IMR-90 (cell line): ENCODE data around the gene SPATA12. TPM values are rescaled to one million over a fixed set of nuclear protein-coding genes. Genes with fewer than 3 reads are reported as not detected.

Source experiments
- ATAC-seq: fragments of 200-7000 bp; cut with Tn5 transposase; 2 replicates; pipeline ENCODE4 v1.9.1; 2020; ENCODE audit warnings: low read depth, mild to moderate bottlenecking, moderate library complexity
- BruUV-seq: library from RNA; stranded (reverse); fragments of 400-500 nt; replicated peaks from 2 replicates; lab custom pipeline; 2021; lab: Mats Ljungman, UMichigan
- CTCF ChIA-PET: fragments of 300-600 bp; formaldehyde crosslinking; extraction: SDS; loops from one replicate; lab custom pipeline; 2021; ENCODE audit warnings: antibody characterized with exemption; lab: Yijun Ruan, JAX
- POLR2A ChIA-PET: fragments of 300-600 bp; sonication (Branson Sonifier 250); formaldehyde crosslinking; loops from one replicate; lab custom pipeline; 2022; ENCODE audit warnings: antibody characterized with exemption; ENCODE audit not compliant: unreplicated experiment; lab: Charles Lee
- DNase-seq: peaks from one replicate; pipeline ENCODE4 v3.0.0; 2013
- H2AFZ ChIP-seq: replicated peaks from 2 replicates; pipeline ENCODE3; 2013; ENCODE audit warnings: low read length, mild to moderate bottlenecking; ENCODE audit not compliant: poor library complexity
- H2AK5ac ChIP-seq: 2 replicates; pipeline ENCODE4 v1.6.1; 2013; ENCODE audit warnings: low read depth, low read length, inconsistent platforms
- H2AK9ac ChIP-seq: replicated peaks from 2 replicates; pipeline ENCODE3; 2013; ENCODE audit warnings: mild to moderate bottlenecking, low read depth, low read length, moderate library complexity; ENCODE audit not compliant: poor library complexity
- H2BK120ac ChIP-seq: 2 replicates; pipeline ENCODE4 v1.6.1; 2013; ENCODE audit warnings: low read depth, low read length, inconsistent platforms
- H2BK15ac ChIP-seq: 3 replicates; pipeline ENCODE4 v1.6.1; 2013; ENCODE audit warnings: low read depth, low read length, inconsistent platforms
- H2BK20ac ChIP-seq: 2 replicates; pipeline ENCODE4 v1.6.1; 2013; ENCODE audit warnings: low read depth, mild to moderate bottlenecking, inconsistent platforms, low read length, moderate library complexity
- H2BK5ac ChIP-seq: 2 replicates; pipeline ENCODE4 v1.6.1; 2013; ENCODE audit warnings: mild to moderate bottlenecking, low read depth, low read length, inconsistent platforms; ENCODE audit not compliant: poor library complexity, severe bottlenecking
- H3K14ac ChIP-seq: replicated peaks from 2 replicates; pipeline ENCODE4 v1.6.1; 2013; ENCODE audit warnings: low read depth, low read length, inconsistent platforms
- H3K18ac ChIP-seq: 2 replicates; pipeline ENCODE4 v1.6.1; 2013; ENCODE audit warnings: low read depth, low read length, control low read depth
- H3K23ac ChIP-seq: 2 replicates; pipeline ENCODE4 v1.6.1; 2013; ENCODE audit warnings: low read depth, low read length, inconsistent platforms
- H3K27ac ChIP-seq: 2 replicates; pipeline ENCODE4 v1.5.1; 2013; ENCODE audit warnings: mild to moderate bottlenecking, control low read depth, low read length; ENCODE audit not compliant: insufficient read depth
- H3K27me3 ChIP-seq: 2 replicates; pipeline ENCODE4 v1.6.1; 2013; ENCODE audit warnings: low read length; ENCODE audit not compliant: control insufficient read depth, insufficient read depth
- H3K36me3 ChIP-seq: 2 replicates; pipeline ENCODE4 v1.6.1; 2013; ENCODE audit warnings: low read length, mixed read lengths; ENCODE audit not compliant: control insufficient read depth, insufficient read depth
- H3K4ac ChIP-seq: 2 replicates; pipeline ENCODE4 v1.6.1; 2013; ENCODE audit warnings: low read depth, low read length, inconsistent platforms
- H3K4me1 ChIP-seq: 2 replicates; pipeline ENCODE4 v1.6.1; 2013; ENCODE audit warnings: low read length, mixed read lengths; ENCODE audit not compliant: control insufficient read depth, insufficient read depth
- H3K4me2 ChIP-seq: 2 replicates; pipeline ENCODE4 v1.6.1; 2013; ENCODE audit warnings: low read depth, mild to moderate bottlenecking, control low read depth, low read length, moderate library complexity
- H3K4me3 ChIP-seq: 2 replicates; pipeline ENCODE4 v1.5.1; 2013; ENCODE audit warnings: low read depth, mild to moderate bottlenecking, control low read depth, low read length, moderate library complexity; ENCODE audit not compliant: insufficient read depth
- H3K56ac ChIP-seq: 2 replicates; pipeline ENCODE4 v1.6.1; 2013; ENCODE audit warnings: low read length, inconsistent platforms; ENCODE audit not compliant: insufficient read depth; ENCODE audit errors: extremely low read depth
- H3K79me1 ChIP-seq, 2 experiments: 2 replicates each; pipeline ENCODE4 v1.6.1; 2013; ENCODE audit warnings: low read length in 2 of 2, inconsistent platforms in 1 of 2, low read depth in 1 of 2
- H3K9ac ChIP-seq: 2 replicates; pipeline ENCODE4 v1.6.1; 2013; ENCODE audit warnings: low read depth, low read length, control low read depth
- H3K9me1 ChIP-seq: 2 replicates; pipeline ENCODE4 v1.6.1; 2013; ENCODE audit warnings: low read length, inconsistent platforms; ENCODE audit not compliant: insufficient read depth
- H3K9me3 ChIP-seq: 2 replicates; pipeline ENCODE4 v1.6.1; 2013; ENCODE audit warnings: low read length; ENCODE audit not compliant: control insufficient read depth, insufficient read depth
- H4K20me1 ChIP-seq: 2 replicates; pipeline ENCODE4 v1.6.1; 2013; ENCODE audit warnings: low read length, inconsistent platforms; ENCODE audit not compliant: insufficient read depth
- H4K5ac ChIP-seq: 2 replicates; pipeline ENCODE4 v1.6.1; 2013; ENCODE audit warnings: mild to moderate bottlenecking, low read depth, low read length, control low read depth
- H4K8ac ChIP-seq, 2 experiments: 2 replicates each; pipeline ENCODE4 v1.6.1; 2013; ENCODE audit warnings: low read depth in 2 of 2, low read length in 2 of 2, control low read depth in 1 of 2, inconsistent platforms in 1 of 2
- H4K91ac ChIP-seq: 2 replicates; pipeline ENCODE4 v1.6.1; 2013; ENCODE audit warnings: low read depth, low read length, inconsistent platforms; ENCODE audit not compliant: insufficient read depth
- BHLHE40 ChIP-seq: fragments of 150-350 bp; IDR thresholded peaks from 2 replicates; pipeline ENCODE4 v1.6.1; 2016; ENCODE audit warnings: mild to moderate bottlenecking, low read depth, low read length
- CEBPB ChIP-seq: IDR thresholded peaks from 2 replicates; pipeline ENCODE4 v1.6.1; 2012; ENCODE audit warnings: low read depth, low read length, improper control_type of control experiment
- CHD1 ChIP-seq: IDR thresholded peaks from 2 replicates; pipeline ENCODE4 v1.6.1; 2012; ENCODE audit warnings: low read depth, low read length, improper control_type of control experiment
- CTCF ChIP-seq: conservative IDR thresholded peaks from 2 replicates; pipeline ENCODE4 v1.5.1; 2012; ENCODE audit warnings: mild to moderate bottlenecking, low read depth, low read length, improper control_type of control experiment
- ELK1 ChIP-seq: fragments of 150-350 bp; IDR thresholded peaks from 2 replicates; pipeline ENCODE4 v1.6.1; 2016; ENCODE audit warnings: low read depth, mild to moderate bottlenecking, low read length, moderate library complexity, borderline replicate concordance
- FOS ChIP-seq: fragments of 150-350 bp; IDR thresholded peaks from 2 replicates; pipeline ENCODE4 v1.6.1; 2016; ENCODE audit warnings: low read depth, low read length
- MAFK ChIP-seq: IDR thresholded peaks from 2 replicates; pipeline ENCODE4 v1.6.1; 2012; ENCODE audit warnings: low read depth, low read length, improper control_type of control experiment
- MAZ ChIP-seq: IDR thresholded peaks from 2 replicates; pipeline ENCODE4 v1.6.1; 2012; ENCODE audit warnings: low read depth, mild to moderate bottlenecking, low read length, improper control_type of control experiment, moderate library complexity, borderline replicate concordance
- MXI1 ChIP-seq: IDR thresholded peaks from 2 replicates; pipeline ENCODE4 v1.6.1; 2012; ENCODE audit warnings: low read depth, mild to moderate bottlenecking, low read length, moderate library complexity, borderline replicate concordance
- NFE2L2 ChIP-seq: fragments of 150-350 bp; IDR thresholded peaks from 2 replicates; pipeline ENCODE4 v1.6.1; 2016; ENCODE audit warnings: low read depth, mild to moderate bottlenecking, low read length
- POLR2A ChIP-seq: IDR thresholded peaks from 2 replicates; pipeline ENCODE4 v1.6.1; 2012; ENCODE audit warnings: mild to moderate bottlenecking, low read depth, low read length
- RAD21 ChIP-seq: IDR thresholded peaks from 2 replicates; pipeline ENCODE4 v1.6.1; 2012; ENCODE audit warnings: low read length, improper control_type of control experiment
- RCOR1 ChIP-seq: IDR thresholded peaks from 2 replicates; pipeline ENCODE4 v1.6.1; 2012; ENCODE audit warnings: mild to moderate bottlenecking, low read length, improper control_type of control experiment; ENCODE audit not compliant: insufficient replicate concordance
- RFX5 ChIP-seq: IDR thresholded peaks from 2 replicates; pipeline ENCODE4 v1.8.0; 2012; ENCODE audit warnings: low read depth, mild to moderate bottlenecking, low read length, moderate library complexity
- SMC3 ChIP-seq: fragments of 150-350 bp; IDR thresholded peaks from 2 replicates; pipeline ENCODE4 v1.6.1; 2016; ENCODE audit warnings: low read depth, mild to moderate bottlenecking, antibody characterized with exemption, low read length, moderate library complexity
- USF2 ChIP-seq: fragments of 150-350 bp; IDR thresholded peaks from 2 replicates; pipeline ENCODE4 v1.6.1; 2017; ENCODE audit warnings: mild to moderate bottlenecking, antibody characterized with exemption, low read length, low read depth
- WGBS, 2 experiments: methylation state at CpG; one replicate each; pipeline versions ENCODE4 v1.1.5 to v1.1.7; 2013; ENCODE audit warnings: missing lambda C conversion rate in 2 of 2; ENCODE audit not compliant: insufficient read length in 1 of 2; ENCODE audit errors: extremely low coverage in 2 of 2; 5-methylcytosine and 5-hydroxymethylcytosine counted together
- dilution Hi-C: fragments of 300-500 bp; cut with HindIII; formaldehyde crosslinking; loops from one replicate; pipeline ENCODE4 v1.14.3; 2018; ENCODE audit warnings: low sequenced_read_pairs; ENCODE audit not compliant: unreplicated experiment
- in situ Hi-C: fragments of 300-500 bp; cut with MboI; formaldehyde crosslinking; loops from 3 replicates; pipeline ENCODE4 v1.14.3; 2019; ENCODE audit warnings: low sequenced_read_pairs, inconsistent platforms, mixed read lengths
- intact Hi-C: fragments of 100-400 bp; cut with micrococcal nuclease; formaldehyde crosslinking; loops from 2 replicates; pipeline ENCODE4 v1.10.0; 2022
- polyA plus RNA-seq, 3 experiments: library from polyadenylated mRNA; depleted of rRNA; stranded (reverse); fragments of >200 nt; gene quantifications; 2 replicates each; pipeline ENCODE4 v1.2.3, GENCODE V29; 2012; ENCODE audit warnings: low replicate concordance in 1 of 3
- total RNA-seq: library from RNA; depleted of rRNA; stranded (reverse); fragments of >200 nt; gene quantifications from 2 replicates; pipeline ENCODE4 v1.2.3, GENCODE V29; 2012

Gene SPATA12
- total and polyA plus RNA-seq, 2 of the 4 experiments (the other 2 are of a cell fraction): under 0.01 TPM; not detected in 1

GRCh38 chr3:57041674-57042073, 18.8 kb upstream of the SPATA12 start:
- H3K27ac ChIP-seq: no peak overlapping the region
- H3K9me1 ChIP-seq: no peaks in the 10 kb centered on the region
- no peak overlapping the region for H3K18ac ChIP-seq
- H4K5ac ChIP-seq: no peak overlapping the region
- H3K79me1 ChIP-seq: no peaks in the 10 kb centered on the region
- ChIA-PET POLR2A (no interaction called here), CTCF (no interaction called here)
- BruUV-seq: no TSS peak
- TF ChIP-seq RFX5: no peak
- TF ChIP-seq NFE2L2: no peak
- no peak for TF ChIP-seq MAFK
- no peak for TF ChIP-seq RAD21
- no peak for TF ChIP-seq ELK1
- no peak for TF ChIP-seq BHLHE40
- TF ChIP-seq RCOR1: no peak
- no peak for TF ChIP-seq FOS
- no peak for TF ChIP-seq CTCF
- TF ChIP-seq CHD1: no peak
- no peak for TF ChIP-seq MAZ
- no peak for TF ChIP-seq SMC3
- no peak for TF ChIP-seq USF2
- TF ChIP-seq MXI1: no peak
- TF ChIP-seq POLR2A: no peak
- no peak for TF ChIP-seq CEBPB
- H3K27me3 ChIP-seq: no peaks in the 10 kb centered on the region
- H3K4ac ChIP-seq: no peak overlapping the region
- no peak overlapping the region for H2BK120ac ChIP-seq
- WGBS, 2 experiments: 42% methylated on average over 3 of the region's 6 CpGs; no CpG with 5 or more reads in 1 of the 2 experiments
- no peak overlapping the region for H2BK20ac ChIP-seq
- H3K14ac ChIP-seq: no peak overlapping the region
- H4K8ac ChIP-seq: no peak overlapping the region
- H2AK9ac ChIP-seq: peak overlapping the region; percentile 48
- H2BK15ac ChIP-seq: no peak overlapping the region
- no peak for ATAC-seq
- H3K4me1 ChIP-seq: peaks cover 5% of the 10 kb centered on the region; the same call in 1 of the 2 replicates
- no peaks in the 10 kb centered on the region for H3K9me3 ChIP-seq
- no peak overlapping the region for H2AFZ ChIP-seq
- no peak overlapping the region for H3K9ac ChIP-seq
- H4K20me1 ChIP-seq: no peaks in the 10 kb centered on the region
- no peak overlapping the region for H3K23ac ChIP-seq
- in situ Hi-C loops: no loop called here
- no peak for DNase-seq
- no peak overlapping the region for H2AK5ac ChIP-seq
- H3K4me2 ChIP-seq: no peak overlapping the region
- H3K56ac ChIP-seq: no peak overlapping the region
- no peaks in the 10 kb centered on the region for H3K36me3 ChIP-seq
- H4K91ac ChIP-seq: no peak overlapping the region
- H2BK5ac ChIP-seq: no peak overlapping the region
- intact Hi-C loops: no loop called here
- dilution Hi-C loops: no loop called here
- H3K4me3 ChIP-seq: no peak overlapping the region
